ENCODE results near the gene IMMP2L. TPM values are rescaled to one million over a fixed set of nuclear protein-coding genes. Genes with fewer than 3 reads are reported as not detected.

IMMP2L gene
- polyA plus RNA-seq, 1 donor (not counting 4 experiments of a cell fraction or from before 2014, with no cell fraction given) = 14.1 TPM

DNA sequence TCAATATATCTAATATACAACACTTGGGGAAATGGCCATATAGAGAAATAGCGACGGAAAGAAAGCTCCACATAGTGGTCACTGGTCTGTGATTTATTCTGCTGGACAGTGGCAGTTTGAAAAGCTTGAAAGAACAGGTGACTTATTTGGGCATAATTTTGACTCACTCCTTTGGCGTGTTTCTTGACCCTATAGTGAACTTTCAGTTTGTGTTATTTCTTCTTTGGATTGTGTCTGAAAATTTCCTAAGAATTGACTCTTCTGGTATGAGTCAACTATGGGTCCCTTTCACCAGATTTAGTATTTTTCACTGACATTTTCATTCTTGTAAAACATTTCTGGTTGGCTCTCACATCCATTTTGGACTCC, 25.8 kb upstream of the IMMP2L start:
- no peaks in the 10 kb centered on the region for H3K27me3 ChIP-seq (ENCODE audit: control insufficient read depth, extremely low read depth, insufficient read depth, low read length)
- TF ChIP-seq, protein P1, sequence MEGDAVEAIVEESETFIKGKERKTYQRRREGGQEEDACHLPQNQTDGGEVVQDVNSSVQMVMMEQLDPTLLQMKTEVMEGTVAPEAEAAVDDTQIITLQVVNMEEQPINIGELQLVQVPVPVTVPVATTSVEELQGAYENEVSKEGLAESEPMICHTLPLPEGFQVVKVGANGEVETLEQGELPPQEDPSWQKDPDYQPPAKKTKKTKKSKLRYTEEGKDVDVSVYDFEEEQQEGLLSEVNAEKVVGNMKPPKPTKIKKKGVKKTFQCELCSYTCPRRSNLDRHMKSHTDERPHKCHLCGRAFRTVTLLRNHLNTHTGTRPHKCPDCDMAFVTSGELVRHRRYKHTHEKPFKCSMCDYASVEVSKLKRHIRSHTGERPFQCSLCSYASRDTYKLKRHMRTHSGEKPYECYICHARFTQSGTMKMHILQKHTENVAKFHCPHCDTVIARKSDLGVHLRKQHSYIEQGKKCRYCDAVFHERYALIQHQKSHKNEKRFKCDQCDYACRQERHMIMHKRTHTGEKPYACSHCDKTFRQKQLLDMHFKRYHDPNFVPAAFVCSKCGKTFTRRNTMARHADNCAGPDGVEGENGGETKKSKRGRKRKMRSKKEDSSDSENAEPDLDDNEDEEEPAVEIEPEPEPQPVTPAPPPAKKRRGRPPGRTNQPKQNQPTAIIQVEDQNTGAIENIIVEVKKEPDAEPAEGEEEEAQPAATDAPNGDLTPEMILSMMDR (optimal IDR thresholded peaks at IDR 0.05 in 1 of 3, IDR thresholded peaks at IDR 0.05 in 1 of 3, conservative IDR thresholded peaks at IDR 0.05 in 1 of 3; ENCODE audit: extremely low read depth in 1 of 3, insufficient read depth in 2 of 3, low read length in 3 of 3) = no peak
- TF ChIP-seq EZH2 (IDR thresholded peaks at IDR 0.05; ENCODE audit: low read length) = no peak
- H3K4me2 ChIP-seq (ENCODE audit: control insufficient read depth, extremely low read depth, insufficient read depth, low read depth, low read length) = no peak overlapping the region
- no peaks in the 10 kb centered on the region for H3K9me1 ChIP-seq (ENCODE audit: control insufficient read depth, extremely low read depth, insufficient read depth, low read length)
- no peaks in the 10 kb centered on the region for H3K36me3 ChIP-seq (ENCODE audit: control insufficient read depth in 2 of 2, extremely low read depth in 1 of 2, insufficient read depth in 2 of 2, low read length in 2 of 2)
- H2AFZ ChIP-seq (ENCODE audit: control insufficient read depth, low read length) = no peak overlapping the region
- no peak overlapping the region for H3K9ac ChIP-seq (ENCODE audit: control insufficient read depth, extremely low read depth, insufficient read depth, low read length)
- H4K20me1 ChIP-seq (ENCODE audit: control insufficient read depth, extremely low read depth, insufficient read depth, low read length) = no peaks in the 10 kb centered on the region
- no peaks in the 10 kb centered on the region for H3K79me2 ChIP-seq (ENCODE audit: control insufficient read depth, insufficient read depth, low read length)
- H3K4me3 ChIP-seq (ENCODE audit: control insufficient read depth in 2 of 3, extremely low read depth in 1 of 3, insufficient read depth in 2 of 3, low read depth in 1 of 3, low read length in 3 of 3) = no peak overlapping the region
- H3K27ac ChIP-seq (ENCODE audit: control insufficient read depth, insufficient read depth, low read length) = no peak overlapping the region
- no peaks in the 10 kb centered on the region for H3K4me1 ChIP-seq (ENCODE audit: control insufficient read depth, extremely low read depth, insufficient read depth, low read length)
- no peak for FAIRE-seq
- dilution Hi-C loops (cut with MboI; ENCODE audit: extremely low pct_ligation_motif_present, low sequenced_read_pairs) = no loop called here
- no peaks in the 10 kb centered on the region for H3K9me3 ChIP-seq (ENCODE audit: control insufficient read depth, low read depth, low read length)
- DNase-seq (ENCODE audit: low read depth, low spot score) = no peak

DNA sequence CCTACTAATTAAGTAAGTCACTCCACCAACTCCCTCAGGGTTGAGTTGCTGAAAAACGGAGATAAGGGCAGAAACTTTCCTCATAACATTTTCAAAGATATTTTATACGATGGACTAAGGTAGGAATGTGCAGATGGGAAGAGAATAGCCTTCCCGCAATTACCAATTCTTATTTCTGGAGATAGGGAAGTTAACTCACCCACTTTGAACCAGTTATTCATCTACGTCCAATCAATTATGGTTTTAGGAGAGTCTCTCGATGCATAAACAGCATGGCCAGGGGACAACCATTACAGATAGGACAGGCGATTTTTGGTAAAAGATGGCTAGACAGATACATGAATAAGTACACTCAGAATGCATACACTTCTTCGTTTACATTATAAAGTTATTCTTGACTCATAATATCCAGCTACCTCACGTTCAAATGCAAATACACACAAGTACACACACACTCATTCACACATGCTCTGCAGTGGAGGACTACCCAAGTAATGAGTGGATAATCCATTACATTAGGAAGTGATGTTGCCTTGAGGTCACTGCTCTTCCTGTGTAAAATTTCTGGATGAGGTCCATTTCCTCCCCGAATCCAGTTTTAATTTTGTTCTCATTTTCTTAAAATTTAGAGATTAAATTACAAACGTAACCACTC, 25.2 kb upstream of the IMMP2L start:
- no peak overlapping the region for H3K4me3 ChIP-seq (ENCODE audit: control insufficient read depth in 2 of 3, extremely low read depth in 1 of 3, insufficient read depth in 2 of 3, low read depth in 1 of 3, low read length in 3 of 3)
- H3K27me3 ChIP-seq (ENCODE audit: control insufficient read depth, extremely low read depth, insufficient read depth, low read length) = no peaks in the 10 kb centered on the region
- H3K4me2 ChIP-seq (ENCODE audit: control insufficient read depth, extremely low read depth, insufficient read depth, low read depth, low read length) = no peak overlapping the region
- no peaks in the 10 kb centered on the region for H3K9me3 ChIP-seq (ENCODE audit: control insufficient read depth, low read depth, low read length)
- FAIRE-seq (no peak), DNase-seq (ENCODE audit: low read depth, low spot score) (no peak)
- TF ChIP-seq, protein P1 (optimal IDR thresholded peaks at IDR 0.05 in 1 of 3, IDR thresholded peaks at IDR 0.05 in 1 of 3, conservative IDR thresholded peaks at IDR 0.05 in 1 of 3; ENCODE audit: extremely low read depth in 1 of 3, insufficient read depth in 2 of 3, low read length in 3 of 3) = no peak
- no peak for TF ChIP-seq EZH2 (IDR thresholded peaks at IDR 0.05; ENCODE audit: low read length)
- no peaks in the 10 kb centered on the region for H3K79me2 ChIP-seq (ENCODE audit: control insufficient read depth, insufficient read depth, low read length)
- H3K4me1 ChIP-seq (ENCODE audit: control insufficient read depth, extremely low read depth, insufficient read depth, low read length) = no peaks in the 10 kb centered on the region
- no peaks in the 10 kb centered on the region for H3K36me3 ChIP-seq (ENCODE audit: control insufficient read depth in 2 of 2, extremely low read depth in 1 of 2, insufficient read depth in 2 of 2, low read length in 2 of 2)
- H4K20me1 ChIP-seq (ENCODE audit: control insufficient read depth, extremely low read depth, insufficient read depth, low read length) = no peaks in the 10 kb centered on the region
- H3K9ac ChIP-seq (ENCODE audit: control insufficient read depth, extremely low read depth, insufficient read depth, low read length) = no peak overlapping the region
- H2AFZ ChIP-seq (ENCODE audit: control insufficient read depth, low read length) = no peak overlapping the region
- no peak overlapping the region for H3K27ac ChIP-seq (ENCODE audit: control insufficient read depth, insufficient read depth, low read length)
- no peaks in the 10 kb centered on the region for H3K9me1 ChIP-seq (ENCODE audit: control insufficient read depth, extremely low read depth, insufficient read depth, low read length)
- dilution Hi-C loops (cut with MboI; ENCODE audit: extremely low pct_ligation_motif_present, low sequenced_read_pairs) = no loop called here

Data from keratinocyte (primary cell).